Loucy (cell line): ENCODE measurements around the gene PLXNB1.

ENCODE experiments used
- H2AFZ ChIP-seq: fragments of 200-600 bp; sonication (generic); 2 replicates; pipeline ENCODE4 v1.6.0; 2016; ENCODE audit warnings: antibody characterized with exemption, mild to moderate bottlenecking, low read length, moderate library complexity
- H3F3A ChIP-seq: fragments of 200-600 bp; 2 replicates; pipeline ENCODE4 v1.6.0; 2016; ENCODE audit warnings: antibody characterized with exemption, low read depth, mild to moderate bottlenecking
- H3K27me3 ChIP-seq: fragments of 200-600 bp; sonication (generic); 2 replicates; pipeline ENCODE4 v1.6.1; 2014; ENCODE audit warnings: low read length, mild to moderate bottlenecking; ENCODE audit not compliant: insufficient read depth, poor library complexity, severe bottlenecking
- H3K36me3 ChIP-seq: fragments of 200-600 bp; sonication (generic); 2 replicates; pipeline ENCODE4 v1.6.1; 2016; ENCODE audit warnings: low read length; ENCODE audit not compliant: insufficient read depth
- H3K4me1 ChIP-seq: fragments of 200-600 bp; sonication (generic); 2 replicates; pipeline ENCODE4 v1.5.1; 2014; ENCODE audit warnings: low read length, mild to moderate bottlenecking; ENCODE audit not compliant: insufficient read depth, poor library complexity, severe bottlenecking
- H3K4me2 ChIP-seq: fragments of 200-600 bp; sonication (generic); 2 replicates; pipeline ENCODE4 v1.6.0; 2014; ENCODE audit warnings: antibody characterized with exemption, low read length, low read depth, mild to moderate bottlenecking; ENCODE audit not compliant: poor library complexity, severe bottlenecking
- H3K4me3 ChIP-seq: fragments of 200-600 bp; sonication (generic); 2 replicates; pipeline ENCODE4 v1.5.1; 2014; ENCODE audit warnings: low read length, mild to moderate bottlenecking, mixed read lengths; ENCODE audit not compliant: poor library complexity, severe bottlenecking
- H3K79me2 ChIP-seq: fragments of 200-600 bp; sonication (generic); 2 replicates; pipeline ENCODE4 v1.6.1; 2014; ENCODE audit warnings: low read length; ENCODE audit not compliant: insufficient read depth
- H3K9ac ChIP-seq: fragments of 200-600 bp; sonication (generic); 2 replicates; pipeline ENCODE4 v1.6.0; 2014; ENCODE audit warnings: mild to moderate bottlenecking, low read depth, low read length, moderate library complexity; ENCODE audit not compliant: poor library complexity, severe bottlenecking
- H3K9me2 ChIP-seq: fragments of 200-600 bp; sonication (generic); replicated peaks from 2 replicates; pipeline ENCODE4 v1.6.1; 2016; ENCODE audit warnings: low read depth, low read length, mixed read lengths
- H3K9me3 ChIP-seq: fragments of 200-600 bp; sonication (generic); 2 replicates; pipeline ENCODE4 v1.6.1; 2014; ENCODE audit warnings: mild to moderate bottlenecking, antibody characterized with exemption, low read length, low read depth; ENCODE audit not compliant: insufficient read depth
- H4K20me1 ChIP-seq: fragments of 200-600 bp; sonication (generic); 2 replicates; pipeline ENCODE4 v1.6.0; 2014; ENCODE audit warnings: antibody characterized with exemption, low read length, mild to moderate bottlenecking; ENCODE audit not compliant: insufficient read depth, poor library complexity, severe bottlenecking
- CTCF ChIP-seq: fragments of 200-600 bp; sonication (generic); conservative IDR thresholded peaks from 2 replicates; pipeline ENCODE4 v1.5.1; 2014; ENCODE audit warnings: mild to moderate bottlenecking, antibody characterized with exemption, low read length
- EZH2phosphoT487 ChIP-seq: fragments of 200-600 bp; IDR thresholded peaks from 2 replicates; pipeline ENCODE4 v1.6.1; 2018; ENCODE audit warnings: antibody characterized with exemption, mild to moderate bottlenecking, moderate library complexity, borderline replicate concordance

PLXNB1 gene

GRCh38 chr3:48395714-48396113 lies 34.2 kb downstream of the PLXNB1 start:
- Histone ChIP-seq H3K4me2 (no peak overlapping the region), H3K79me2 (no peaks in the 10 kb centered on the region), H3K36me3 (no peaks in the 10 kb centered on the region), H3K9ac (no peak overlapping the region), H3K27me3 (no peaks in the 10 kb centered on the region), H3F3A (no peaks in the 10 kb centered on the region), H3K9me2 (no peaks in the 10 kb centered on the region), H3K4me3 (no peak overlapping the region), H3K9me3 (no peaks in the 10 kb centered on the region), H2AFZ (no peak overlapping the region), H3K4me1 (peaks cover 12% of the 10 kb centered on the region), H4K20me1 (no peaks in the 10 kb centered on the region)
- TF ChIP-seq EZH2phosphoT487 (no peak), CTCF (no peak)

GRCh38 chr3:48394391-48394790 lies 35.5 kb downstream of the PLXNB1 start:
- Histone ChIP-seq H3K4me3 (no peak overlapping the region), H3K4me1 (peaks cover 12% of the 10 kb centered on the region), H3F3A (no peaks in the 10 kb centered on the region), H3K9ac (no peak overlapping the region), H3K36me3 (no peaks in the 10 kb centered on the region), H3K79me2 (no peaks in the 10 kb centered on the region), H3K9me2 (no peaks in the 10 kb centered on the region), H3K9me3 (no peaks in the 10 kb centered on the region), H3K4me2 (no peak overlapping the region), H4K20me1 (no peaks in the 10 kb centered on the region), H2AFZ (no peak overlapping the region), H3K27me3 (no peaks in the 10 kb centered on the region)
- TF ChIP-seq CTCF = no peak
- TF ChIP-seq EZH2phosphoT487 = no peak

GRCh38 chr3:48388966-48389365 lies 40.9 kb downstream of the PLXNB1 start:
- no peak overlapping the region for H3K9ac ChIP-seq

More at GRCh38 chr3:48388966-48389365, 40.9 kb downstream of the PLXNB1 start:
- H3K4me1 ChIP-seq = no peaks in the 10 kb centered on the region
- H3K36me3 ChIP-seq = no peaks in the 10 kb centered on the region
- no peak overlapping the region for H3K4me2 ChIP-seq
- TF ChIP-seq CTCF (no peak), EZH2phosphoT487 (no peak)
- H3K9me3 ChIP-seq = no peaks in the 10 kb centered on the region
- no peak overlapping the region for H3K4me3 ChIP-seq
- H3F3A ChIP-seq = no peaks in the 10 kb centered on the region
- no peaks in the 10 kb centered on the region for H3K9me2 ChIP-seq
- no peaks in the 10 kb centered on the region for H3K79me2 ChIP-seq
- H3K27me3 ChIP-seq = no peaks in the 10 kb centered on the region
- no peaks in the 10 kb centered on the region for H4K20me1 ChIP-seq
- H2AFZ ChIP-seq = no peak overlapping the region
